HEK293T (cell line): Measurements from ENCODE around the gene TPK1.

Experiments
- CTBP1 ChIP-seq: fragments of 450-650 bp; IDR thresholded peaks from 2 replicates; pipeline ENCODE4 v1.6.1; 2016; ENCODE audit warnings: borderline replicate concordance
- ELF4 ChIP-seq: fragments of 450-650 bp; IDR thresholded peaks from 2 replicates; pipeline ENCODE4 v1.6.1; 2017; ENCODE audit warnings: antibody characterized with exemption

GRCh38 chr7:144452064-144452463 is 383.8 kb downstream of the TPK1 start:
- TF ChIP-seq ELF4 (no peak), CTBP1 (no peak)
